WTC11 (cell line): ENCODE measurements around the gene CCDC150.

ENCODE experiments used
- ATF6 ChIP-seq: sonication (generic); formaldehyde crosslinking; IDR thresholded peaks from 2 replicates; pipeline ENCODE4 v1.8.1; 2023; ENCODE audit warnings: mild to moderate bottlenecking, missing genetic modification reagents
- ELF4 ChIP-seq: sonication (generic); formaldehyde crosslinking; IDR thresholded peaks from 2 replicates; pipeline ENCODE4 v1.8.1; 2022; ENCODE audit warnings: low read depth, mild to moderate bottlenecking, moderate library complexity, missing genetic modification reagents
- PRRX2 ChIP-seq: fragments of 250-450 bp; sonication (Bioruptor Pico); IDR thresholded peaks from 2 replicates; pipeline ENCODE4 v1.8.0; 2021; ENCODE audit warnings: mild to moderate bottlenecking
- SOX15 ChIP-seq: fragments of 250-450 bp; sonication (Bioruptor Pico); IDR thresholded peaks from 2 replicates; pipeline ENCODE4 v1.9.0; 2021; ENCODE audit warnings: mild to moderate bottlenecking
- TCF7 ChIP-seq: sonication (generic); formaldehyde crosslinking; IDR thresholded peaks from 2 replicates; pipeline ENCODE4 v1.8.0; 2022; ENCODE audit warnings: mild to moderate bottlenecking, low read depth, missing genetic modification reagents, moderate library complexity
- TF ChIP-seq, protein P1 (sequence below): fragments of 200-600 bp; IDR thresholded peaks from 2 replicates; pipeline ENCODE4 v1.8.0; 2022; ENCODE audit warnings: antibody characterized with exemption
- TF ChIP-seq, protein P2 (sequence below): sonication (generic); formaldehyde crosslinking; conservative IDR thresholded peaks from 2 replicates; pipeline ENCODE4 v1.8.1; 2022; ENCODE audit warnings: mild to moderate bottlenecking, missing genetic modification reagents

- TF ChIP-seq, protein P1, sequence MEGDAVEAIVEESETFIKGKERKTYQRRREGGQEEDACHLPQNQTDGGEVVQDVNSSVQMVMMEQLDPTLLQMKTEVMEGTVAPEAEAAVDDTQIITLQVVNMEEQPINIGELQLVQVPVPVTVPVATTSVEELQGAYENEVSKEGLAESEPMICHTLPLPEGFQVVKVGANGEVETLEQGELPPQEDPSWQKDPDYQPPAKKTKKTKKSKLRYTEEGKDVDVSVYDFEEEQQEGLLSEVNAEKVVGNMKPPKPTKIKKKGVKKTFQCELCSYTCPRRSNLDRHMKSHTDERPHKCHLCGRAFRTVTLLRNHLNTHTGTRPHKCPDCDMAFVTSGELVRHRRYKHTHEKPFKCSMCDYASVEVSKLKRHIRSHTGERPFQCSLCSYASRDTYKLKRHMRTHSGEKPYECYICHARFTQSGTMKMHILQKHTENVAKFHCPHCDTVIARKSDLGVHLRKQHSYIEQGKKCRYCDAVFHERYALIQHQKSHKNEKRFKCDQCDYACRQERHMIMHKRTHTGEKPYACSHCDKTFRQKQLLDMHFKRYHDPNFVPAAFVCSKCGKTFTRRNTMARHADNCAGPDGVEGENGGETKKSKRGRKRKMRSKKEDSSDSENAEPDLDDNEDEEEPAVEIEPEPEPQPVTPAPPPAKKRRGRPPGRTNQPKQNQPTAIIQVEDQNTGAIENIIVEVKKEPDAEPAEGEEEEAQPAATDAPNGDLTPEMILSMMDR = no peak
- TF ChIP-seq SOX15 (CRISPR knock-in tag) = no peak
- TF ChIP-seq TCF7 (CRISPR knock-in tag) = no peak
- TF ChIP-seq, protein P2, sequence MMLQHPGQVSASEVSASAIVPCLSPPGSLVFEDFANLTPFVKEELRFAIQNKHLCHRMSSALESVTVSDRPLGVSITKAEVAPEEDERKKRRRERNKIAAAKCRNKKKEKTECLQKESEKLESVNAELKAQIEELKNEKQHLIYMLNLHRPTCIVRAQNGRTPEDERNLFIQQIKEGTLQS (CRISPR knock-in tag) = no peak
- TF ChIP-seq PRRX2 (CRISPR knock-in tag) = no peak
- TF ChIP-seq ELF4 (CRISPR knock-in tag) = no peak
- no peak for TF ChIP-seq ATF6 (CRISPR knock-in tag)
These were observed 20.9 kb upstream of the CCDC150 start for GRCh38 chr2:196618661-196619060.
